Natural killer cell treated with Interleukin-12 subunit alpha and Interleukin-12 subunit beta and Interleukin-15 and Interleukin-18, amount 100 ng/mL, for 72 hours (primary cell): ENCODE results near the gene C19orf53. TPM values are rescaled to one million over a fixed set of nuclear protein-coding genes. Genes with fewer than 3 reads are reported as not detected.
"Not testable (repeated sequence)": the region's sequence is repeated elsewhere in the genome, so short reads cannot be mapped to it uniquely, and the experiment has no call there.

Experiments
- ATAC-seq, 2 donors: fragments of 150-1000 bp; cut with Tn5 transposase in 1 of 2; sonication (Bioruptor Pico), chemical (Tn5 transposase) in 1 of 2; 2 replicates each; pipeline ENCODE4 v1.10.0; 2021
- DNase-seq: peaks from one replicate; pipeline ENCODE4 v3.0.0; 2022; ENCODE audit warnings: low spot score
- H3K27ac Mint-ChIP-seq, 2 donors: 1 replicate in 1 of 2; 2 replicates in 1 of 2; pipeline ENCODE4 v1.8.0; 2022; ENCODE audit warnings: mixed read lengths in 2 of 2, mild to moderate bottlenecking in 1 of 2, moderate library complexity in 1 of 2
- H3K27me3 Mint-ChIP-seq, 2 donors: 1 replicate in 1 of 2; 2 replicates in 1 of 2; pipeline ENCODE4 v1.8.0; 2022; ENCODE audit warnings: mixed read lengths in 2 of 2
- H3K36me3 Mint-ChIP-seq: one replicate; pipeline ENCODE4 v1.8.0; 2022; ENCODE audit warnings: mixed read lengths
- H3K4me1 Mint-ChIP-seq, 2 donors: 1 replicate in 1 of 2; 2 replicates in 1 of 2; pipeline ENCODE4 v1.8.0; 2022; ENCODE audit warnings: low read depth in 2 of 2, mixed read lengths in 2 of 2, mild to moderate bottlenecking in 1 of 2
- H3K4me3 Mint-ChIP-seq: one replicate; pipeline ENCODE4 v1.8.0; 2022; ENCODE audit warnings: mixed read lengths
- H3K9me3 Mint-ChIP-seq: 2 replicates; pipeline ENCODE4 v1.8.0; 2022; ENCODE audit warnings: mixed read lengths
- total RNA-seq, 2 donors: library from RNA; stranded (reverse); gene quantifications; one replicate each; pipeline ENCODE4 v1.2.3, GENCODE V29; 2022

C19orf53 gene
- total RNA-seq, 2 donors from 2014 or later: 53.0 to 83.6 TPM

DNA sequence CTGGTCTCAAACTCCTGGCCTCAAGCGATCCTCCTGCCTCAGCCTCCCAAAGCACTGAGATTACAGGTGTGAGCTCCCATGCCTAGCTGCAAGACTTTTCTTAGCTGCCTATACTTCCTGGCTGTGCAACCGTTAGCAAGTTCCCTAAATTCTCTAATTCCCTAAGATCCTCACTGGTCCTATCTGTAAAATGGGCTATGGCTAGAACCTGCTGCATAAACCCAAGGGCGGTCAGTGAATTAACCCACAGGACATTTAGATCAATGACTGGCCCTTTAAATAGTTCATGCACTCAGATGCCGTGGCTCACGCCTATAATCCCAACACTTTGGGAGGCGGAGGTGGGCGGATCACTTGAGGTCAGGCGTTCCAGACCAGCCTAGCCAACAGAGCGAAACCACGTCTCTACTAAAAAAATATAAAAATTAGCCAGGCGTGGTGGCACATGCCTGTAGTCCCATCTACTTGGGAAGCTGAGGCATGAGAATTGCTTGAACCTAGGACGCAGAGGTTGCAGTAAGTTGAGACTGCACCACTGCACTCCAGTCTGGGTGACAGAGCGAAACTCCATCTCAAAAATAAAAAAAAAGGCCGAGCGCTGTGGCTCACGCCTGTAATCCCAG, 4.1 kb upstream of the C19orf53 start:
- Mint-ChIP-seq H3K4me3 (no peak overlapping the region), H3K9me3 (no peaks in the 10 kb centered on the region), H3K36me3 (no peaks in the 10 kb centered on the region), H3K27ac (no peak overlapping the region), H3K27me3 (no peaks in the 10 kb centered on the region), H3K4me1 (peaks cover 18 to 23% of the 10 kb centered on the region in 2 donors)
- DNase-seq (no peak), ATAC-seq (no peak)

DNA sequence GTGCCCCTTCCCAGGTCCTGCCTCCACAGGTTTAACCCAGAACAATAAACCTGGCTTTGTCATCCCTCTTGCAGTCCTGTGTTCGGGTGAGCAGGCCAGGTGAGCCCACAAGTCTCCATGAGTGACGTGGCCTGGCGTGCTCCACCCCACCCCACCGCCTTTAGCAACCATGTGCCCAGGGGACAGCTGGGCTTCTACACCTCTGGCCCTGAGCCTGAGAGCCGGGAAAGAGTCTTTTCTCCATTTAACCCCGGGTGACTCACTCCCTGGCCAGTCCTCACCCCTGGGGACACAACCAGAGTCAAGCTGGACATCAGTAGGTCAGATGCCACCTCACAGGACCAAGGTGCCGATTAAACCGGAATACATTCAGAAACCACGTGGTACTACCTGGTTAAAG, 4.1 kb downstream of the C19orf53 start:
- ATAC-seq: no peak
- H3K27ac Mint-ChIP-seq: no peak overlapping the region

DNA sequence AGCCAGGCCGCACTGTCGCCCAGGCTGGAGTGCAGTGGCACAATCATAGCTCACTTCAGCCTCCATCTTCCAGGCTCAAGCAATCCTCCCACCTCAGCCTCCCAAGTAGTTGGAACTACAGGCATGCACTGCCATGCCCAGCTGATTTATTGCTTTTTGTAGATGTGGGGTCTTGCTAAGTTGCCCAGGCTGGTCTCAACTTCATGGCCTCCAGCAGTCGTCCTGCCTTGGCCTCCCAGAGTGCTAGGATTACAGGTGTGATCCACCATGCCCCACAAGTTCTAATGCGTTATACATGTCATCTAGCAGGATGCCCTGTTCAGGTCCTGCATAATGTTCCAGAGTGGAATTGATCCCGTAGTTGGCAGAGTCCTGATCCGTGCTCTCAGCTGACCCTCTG, 4.6 kb downstream of the C19orf53 start:
- H3K4me1 Mint-ChIP-seq: peaks cover 21 to 26% of the 10 kb centered on the region in 2 donors
- H3K4me3 Mint-ChIP-seq: no peak overlapping the region
- no peak overlapping the region for H3K27ac Mint-ChIP-seq
- DNase-seq (no peak), ATAC-seq (no peak)
- H3K36me3 Mint-ChIP-seq: peaks cover 6% of the 10 kb centered on the region
- H3K27me3 Mint-ChIP-seq: no peaks in the 10 kb centered on the region
- no peaks in the 10 kb centered on the region for H3K9me3 Mint-ChIP-seq

More for the DNA sequence above, 4.1 kb downstream of the C19orf53 start:
- Mint-ChIP-seq H3K4me1 (peaks cover 21 to 26% of the 10 kb centered on the region in 2 donors), H3K36me3 (peaks cover 6% of the 10 kb centered on the region), H3K27me3 (no peaks in the 10 kb centered on the region), H3K9me3 (no peaks in the 10 kb centered on the region), H3K4me3 (no peak overlapping the region)
- DNase-seq: no peak

DNA sequence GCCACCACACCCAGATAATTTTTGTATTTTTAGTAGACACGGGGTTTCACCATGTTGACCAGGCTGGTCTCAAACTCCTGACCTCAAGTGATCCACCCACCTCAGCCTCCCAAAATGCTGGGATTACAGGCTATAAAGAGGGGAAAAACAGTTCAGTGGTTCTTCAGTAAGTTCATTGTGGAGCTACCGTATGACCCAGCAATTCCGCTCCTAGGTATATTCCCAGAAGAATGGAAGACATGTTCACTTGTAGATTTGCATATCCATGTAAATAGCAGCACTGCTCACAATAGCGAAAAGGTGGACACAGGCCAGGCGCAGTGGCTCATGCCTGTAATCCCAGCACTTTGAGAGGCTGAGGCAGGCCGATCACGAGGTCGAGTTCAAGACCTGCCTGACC, 5.5 kb downstream of the C19orf53 start:
- not testable (repeated sequence) for H3K4me3 Mint-ChIP-seq, H3K27me3 Mint-ChIP-seq, H3K27ac Mint-ChIP-seq, ATAC-seq, H3K9me3 Mint-ChIP-seq, H3K36me3 Mint-ChIP-seq, DNase-seq
- H3K4me1 Mint-ChIP-seq: peaks cover 14 to 23% of the 10 kb centered on the region in 2 donors

DNA sequence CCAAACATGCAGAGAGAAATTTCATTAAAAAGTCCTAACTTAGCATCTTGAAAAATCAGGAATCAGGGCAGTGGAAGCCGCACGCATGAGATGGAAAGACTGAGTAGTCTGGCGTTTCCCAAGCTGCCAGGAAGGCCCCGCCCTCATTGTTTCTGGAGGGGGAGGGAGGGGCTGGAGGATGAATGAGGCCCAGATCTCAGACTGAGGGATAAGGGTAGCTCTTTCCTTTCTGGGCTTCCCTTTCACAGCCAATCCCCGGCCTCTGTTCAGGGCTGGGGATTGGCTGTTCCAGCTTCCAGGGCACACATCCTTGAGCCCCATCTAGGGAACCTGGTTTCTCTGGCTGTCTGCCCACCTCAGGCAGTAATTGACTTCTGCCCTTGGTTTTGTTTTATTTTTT, 7.3 kb downstream of the C19orf53 start:
- no peaks in the 10 kb centered on the region for H3K27me3 Mint-ChIP-seq

DNA sequence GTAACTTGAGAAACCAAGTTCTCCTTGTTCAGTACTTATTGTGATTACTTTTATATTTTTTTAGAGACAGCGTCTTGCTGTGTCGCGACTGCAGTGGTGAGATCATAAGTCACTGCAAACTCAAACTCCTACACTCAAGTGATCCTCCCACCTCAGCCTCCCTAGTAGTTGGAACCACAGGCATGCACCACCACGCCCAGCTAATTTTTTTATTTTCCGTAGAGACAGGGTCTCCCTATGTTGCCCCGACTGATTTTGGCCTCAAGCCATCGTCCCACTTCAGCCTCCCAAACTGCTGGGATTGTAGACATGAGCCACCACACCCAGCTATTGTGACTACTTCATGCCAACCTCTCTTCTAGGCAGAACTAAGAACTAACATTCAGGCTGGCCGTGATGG, 8.3 kb downstream of the C19orf53 start:
- DNase-seq (no peak), ATAC-seq (no peak)
- Mint-ChIP-seq H3K4me1 (peaks cover 12 to 14% of the 10 kb centered on the region in 2 donors), H3K27me3 (no peaks in the 10 kb centered on the region), H3K4me3 (no peak overlapping the region), H3K36me3 (no peaks in the 10 kb centered on the region), H3K27ac (no peak overlapping the region), H3K9me3 (no peaks in the 10 kb centered on the region)

More for the DNA sequence above, 7.3 kb downstream of the C19orf53 start:
- peaks cover 3% of the 10 kb centered on the region for H3K36me3 Mint-ChIP-seq
- no peak overlapping the region for H3K4me3 Mint-ChIP-seq
- H3K9me3 Mint-ChIP-seq: no peaks in the 10 kb centered on the region
- H3K27ac Mint-ChIP-seq: no peak overlapping the region
- DNase-seq: no peak
- ATAC-seq: no peak
- peaks cover 14 to 16% of the 10 kb centered on the region in 2 donors for H3K4me1 Mint-ChIP-seq

DNA sequence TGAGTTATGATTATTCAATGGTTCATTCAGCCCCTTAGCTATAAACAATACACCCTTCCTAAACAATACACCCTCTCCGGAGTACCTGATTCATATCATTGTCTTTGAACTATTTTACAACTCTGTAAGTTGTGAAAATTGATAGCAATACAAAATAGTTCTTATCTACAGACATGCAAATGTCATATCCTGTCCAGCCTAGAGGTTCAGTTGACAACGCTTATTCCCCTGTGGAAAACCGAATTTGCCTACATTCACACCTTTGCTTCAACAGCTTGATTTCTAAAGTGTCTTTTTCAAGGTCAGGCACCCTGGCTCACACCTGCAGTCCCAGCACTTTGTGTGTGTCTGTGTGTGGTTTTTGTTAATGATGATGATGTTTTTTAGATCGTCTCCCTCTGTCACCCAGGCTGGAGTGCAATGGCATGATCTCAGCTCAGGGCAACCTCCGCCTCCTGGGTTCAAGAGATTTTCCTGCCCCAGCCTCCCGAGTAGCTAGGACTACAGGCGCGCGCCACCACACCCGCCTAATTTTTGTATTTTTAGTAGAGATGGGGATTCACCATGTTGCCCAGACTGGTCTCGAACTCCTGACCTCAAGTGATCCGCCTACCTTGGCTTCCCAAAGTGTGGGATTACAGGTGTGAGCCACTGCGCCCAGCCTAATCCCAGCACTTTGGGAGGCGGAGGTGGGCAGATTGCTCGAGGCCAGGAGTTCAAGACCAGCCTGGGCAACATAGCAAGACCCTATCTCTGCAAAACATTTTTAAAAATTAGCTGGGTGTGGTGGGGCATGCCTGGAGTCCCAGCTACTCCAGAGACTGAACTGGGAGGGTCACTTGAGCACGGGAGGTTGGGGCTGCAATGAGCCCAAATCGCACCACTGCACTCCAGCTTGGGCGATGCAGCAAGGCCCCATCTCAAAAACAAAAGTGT, 9.6 kb downstream of the C19orf53 start:
- H3K9me3 Mint-ChIP-seq: no peaks in the 10 kb centered on the region
- no peak overlapping the region for H3K4me3 Mint-ChIP-seq
- peak overlapping the region in 1 of 2 donors; percentile 74 for H3K27ac Mint-ChIP-seq

DNA sequence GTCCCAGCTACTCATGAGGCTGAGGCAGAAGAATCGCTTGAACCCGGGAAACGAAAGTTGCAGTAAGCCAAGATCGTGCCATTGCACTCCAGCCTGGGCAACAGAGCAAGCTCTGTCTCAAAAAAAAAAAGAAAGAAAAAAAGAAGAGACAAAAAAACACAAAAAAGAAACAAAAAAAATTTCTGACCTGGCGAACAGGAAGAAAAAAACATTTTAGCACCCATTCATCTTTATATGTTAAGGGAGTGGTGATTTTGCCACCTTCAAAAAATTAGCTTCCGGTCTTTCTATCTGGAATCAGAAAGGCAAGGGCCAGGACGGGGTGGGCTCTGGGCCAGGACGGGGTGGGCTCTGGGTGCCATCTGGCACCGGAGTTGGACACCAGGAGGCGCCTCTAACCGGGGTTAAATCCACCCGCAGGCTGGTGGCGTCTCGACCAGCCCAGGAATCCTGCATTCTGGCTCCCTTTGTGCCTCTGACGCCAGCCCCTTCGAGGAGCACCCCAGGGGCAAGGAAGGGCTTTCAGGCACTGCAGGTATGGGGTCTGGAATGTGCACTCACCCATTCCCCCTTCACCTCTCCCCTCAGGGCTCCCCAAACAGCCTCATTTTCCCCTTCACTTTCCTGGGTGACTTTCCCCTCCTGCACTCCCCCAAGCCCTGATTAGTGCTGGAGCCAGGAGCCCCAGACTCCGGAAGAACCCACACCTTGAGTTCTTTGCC, 10.6 kb downstream of the C19orf53 start:
- DNase-seq (peak; percentile 79), ATAC-seq (peak; percentile 82 to 87)
- Mint-ChIP-seq H3K4me3 (peak overlapping the region; percentile 62), H3K36me3 (no peaks in the 10 kb centered on the region), H3K4me1 (peaks cover 23 to 24% of the 10 kb centered on the region in 2 donors), H3K27me3 (no peaks in the 10 kb centered on the region), H3K27ac (peak overlapping the region; percentile 41 to 70), H3K9me3 (no peaks in the 10 kb centered on the region)

More for the DNA sequence above, 9.6 kb downstream of the C19orf53 start:
- ATAC-seq (no peak), DNase-seq (no peak)
- Mint-ChIP-seq H3K27me3 (no peaks in the 10 kb centered on the region), H3K36me3 (no peaks in the 10 kb centered on the region), H3K4me1 (peaks cover 19% of the 10 kb centered on the region in 2 donors)

DNA sequence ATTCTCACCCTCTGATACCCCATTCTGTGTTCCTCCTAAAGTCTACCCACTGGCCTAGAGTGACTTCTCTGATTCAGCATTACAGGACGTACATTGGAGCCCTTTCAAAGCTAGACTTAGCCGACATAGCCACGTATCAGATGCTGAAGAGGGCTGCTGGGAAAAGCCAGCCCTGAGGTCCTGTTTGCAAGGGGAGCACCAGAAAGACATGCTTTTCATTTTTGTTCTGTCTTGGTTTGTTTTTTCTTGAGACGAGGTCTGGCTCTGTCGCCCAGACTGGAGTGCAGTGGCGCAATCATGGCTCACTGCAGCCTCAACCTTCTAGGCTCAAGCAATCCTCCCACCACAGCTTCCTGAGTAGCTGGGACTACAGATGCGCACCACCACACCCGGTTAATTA, 14.7 kb downstream of the C19orf53 start:
- ATAC-seq: peak; percentile 47 to 64
- Mint-ChIP-seq H3K4me1 (peaks cover 31 to 36% of the 10 kb centered on the region in 2 donors), H3K27me3 (no peaks in the 10 kb centered on the region), H3K4me3 (peak overlapping the region; percentile 69), H3K9me3 (no peaks in the 10 kb centered on the region), H3K27ac (peak overlapping the region; percentile 86 to 97), H3K36me3 (no peaks in the 10 kb centered on the region)
- peak; percentile 78 for DNase-seq

DNA sequence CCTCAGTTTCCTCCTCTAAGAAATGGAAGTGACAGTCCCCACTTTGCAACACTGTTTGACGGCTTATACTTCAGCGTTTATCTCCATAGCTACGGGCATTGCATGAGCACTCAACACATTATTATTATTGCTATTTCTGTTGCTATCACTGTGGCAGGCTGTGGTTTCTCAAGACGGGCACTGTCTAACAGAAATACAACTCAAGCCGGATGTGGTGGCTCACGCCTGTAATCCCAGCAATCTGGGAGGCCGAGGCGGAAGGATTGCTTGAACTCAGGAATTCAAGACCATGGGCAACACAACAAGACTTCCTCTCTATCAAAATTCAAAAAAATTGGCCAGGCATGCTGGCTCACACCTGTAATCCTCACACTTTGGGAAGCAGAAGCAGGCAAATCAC, 16.1 kb downstream of the C19orf53 start:
- Mint-ChIP-seq H3K27ac (peak overlapping the region; percentile 84 to 91), H3K4me1 (peaks cover 29 to 39% of the 10 kb centered on the region in 2 donors), H3K4me3 (peak overlapping the region; percentile 89), H3K9me3 (no peaks in the 10 kb centered on the region), H3K36me3 (no peaks in the 10 kb centered on the region), H3K27me3 (no peaks in the 10 kb centered on the region)
- ATAC-seq (peak; percentile 34 to 39), DNase-seq (peak; percentile 84)

DNA sequence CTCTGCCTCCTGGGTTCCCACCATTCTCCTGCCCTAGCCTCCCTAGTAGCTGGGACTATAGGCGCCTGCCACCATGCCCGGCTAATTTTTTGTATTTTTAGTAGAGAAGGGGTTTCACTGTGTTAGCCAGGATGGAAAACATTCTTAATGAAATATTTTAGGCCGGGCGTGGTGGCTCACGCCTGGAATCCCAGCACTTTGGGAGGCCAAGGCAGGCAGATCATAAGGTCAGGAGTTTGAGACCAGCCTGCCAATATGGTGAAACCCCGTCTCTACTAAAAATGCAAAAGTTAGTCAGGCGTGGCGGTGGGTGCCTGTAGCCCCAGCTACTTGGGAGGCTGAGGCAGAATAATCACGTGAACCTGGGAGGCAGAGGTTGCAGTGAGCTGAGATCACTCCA, 19.1 kb downstream of the C19orf53 start:
- H3K4me1 Mint-ChIP-seq: peaks cover 41 to 48% of the 10 kb centered on the region in 2 donors
- ATAC-seq, H3K9me3 Mint-ChIP-seq, DNase-seq, H3K36me3 Mint-ChIP-seq, H3K27me3 Mint-ChIP-seq: not testable (repeated sequence)
- H3K4me3 Mint-ChIP-seq: peak overlapping the region; percentile 89
- peak overlapping the region in 1 of 2 donors; percentile 68 for H3K27ac Mint-ChIP-seq

DNA sequence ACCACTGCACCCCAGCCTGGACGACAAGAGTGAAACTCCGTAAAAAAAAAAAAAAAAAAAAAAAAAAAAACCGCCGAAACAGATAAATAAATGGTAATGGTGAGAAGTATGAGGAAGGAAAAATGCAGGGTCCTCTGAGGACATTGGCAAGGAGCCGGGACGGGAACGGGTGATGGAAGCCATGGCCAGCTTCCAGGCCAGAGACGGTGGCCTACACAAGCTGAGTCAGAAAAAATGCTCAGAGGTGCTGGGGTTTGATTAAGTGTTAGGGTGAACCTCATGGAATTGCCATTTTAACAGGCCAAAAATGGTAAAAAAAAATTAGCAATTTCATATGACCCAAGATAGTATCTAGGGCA, 20.1 kb downstream of the C19orf53 start:
- Mint-ChIP-seq H3K27me3 (no peaks in the 10 kb centered on the region), H3K36me3 (no peaks in the 10 kb centered on the region), H3K27ac (peak overlapping the region; percentile 68 to 98), H3K9me3 (no peaks in the 10 kb centered on the region), H3K4me1 (peaks cover 35 to 40% of the 10 kb centered on the region in 2 donors), H3K4me3 (peak overlapping the region; percentile 89)
- no peak for ATAC-seq
- no peak for DNase-seq

DNA sequence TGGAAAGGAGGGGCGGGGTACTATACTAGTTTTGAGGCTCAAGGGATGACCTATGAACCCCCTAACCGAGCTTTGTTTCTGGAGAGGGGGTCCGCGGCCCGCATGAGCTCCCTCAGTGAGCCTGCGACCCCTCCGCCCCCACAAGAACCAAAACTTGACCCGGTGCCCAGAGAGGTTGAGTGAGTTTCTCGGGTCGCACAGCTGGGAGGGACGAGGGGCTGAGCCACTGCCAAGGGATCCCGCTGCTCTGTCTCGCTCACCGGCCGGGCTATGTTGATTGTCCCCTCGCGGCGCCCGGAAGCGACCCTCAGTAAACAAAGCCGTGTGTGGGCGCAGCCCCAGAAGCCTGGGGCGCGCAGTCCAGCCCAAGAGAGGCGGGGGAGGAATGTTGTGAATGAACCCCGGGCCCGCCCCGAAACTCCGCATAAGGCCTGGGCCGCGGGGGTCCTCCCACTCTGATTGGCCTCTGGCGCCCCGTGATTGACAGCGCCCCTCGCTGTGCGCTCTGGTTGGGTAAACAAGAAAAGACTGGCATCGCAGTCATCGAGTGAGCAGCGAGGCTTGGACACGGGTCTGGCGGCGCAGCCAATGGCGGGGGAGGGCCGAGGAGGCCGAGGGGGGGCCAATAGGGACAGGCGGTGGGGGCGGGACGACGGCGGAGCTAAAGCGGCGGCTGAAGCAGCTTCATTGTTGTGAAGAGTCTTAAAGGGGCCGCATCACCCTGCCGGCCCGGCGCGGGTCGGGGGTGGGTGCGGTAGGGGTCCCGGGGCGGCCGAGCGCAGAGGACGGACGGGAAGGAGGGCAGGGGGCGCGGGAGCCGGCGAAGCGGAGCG, 20.7 kb downstream of the C19orf53 start, which contains the start of gene ZSWIM4:
TSS of gene ZSWIM4 (plus strand) at position 687 of the 833 bp plus-strand sequence. CDS start 206 bp downstream, outside the sequence.
- H3K9me3 Mint-ChIP-seq: no peaks in the 10 kb centered on the region
- peak; percentile 100 for DNase-seq
- peak within 1 kb of the TSS; percentile 89 for H3K4me3 Mint-ChIP-seq
- H3K4me1 Mint-ChIP-seq: peaks cover 34 to 39% of the 10 kb centered on the region in 2 donors
- peak within 1 kb of the TSS; percentile 68 to 98 for H3K27ac Mint-ChIP-seq
- no peaks in the 10 kb centered on the region for H3K36me3 Mint-ChIP-seq
- no peaks in the 10 kb centered on the region for H3K27me3 Mint-ChIP-seq
- peak; percentile 98 for ATAC-seq
